CD4-positive, alpha-beta T cell treated with Interleukin-2 at 100 ng/mL for 4 hours (primary cell): ENCODE measurements around the gene RPS18.
"Not testable (repeated sequence)": the region's sequence is repeated elsewhere in the genome, so short reads cannot be mapped to it uniquely, and the experiment has no call there.

Experiments used
- DNase-seq: peaks from one replicate; pipeline ENCODE4 v3.0.0-alpha.2; 2020; ENCODE audit warnings: low spot score

The RPS18 gene

DNA sequence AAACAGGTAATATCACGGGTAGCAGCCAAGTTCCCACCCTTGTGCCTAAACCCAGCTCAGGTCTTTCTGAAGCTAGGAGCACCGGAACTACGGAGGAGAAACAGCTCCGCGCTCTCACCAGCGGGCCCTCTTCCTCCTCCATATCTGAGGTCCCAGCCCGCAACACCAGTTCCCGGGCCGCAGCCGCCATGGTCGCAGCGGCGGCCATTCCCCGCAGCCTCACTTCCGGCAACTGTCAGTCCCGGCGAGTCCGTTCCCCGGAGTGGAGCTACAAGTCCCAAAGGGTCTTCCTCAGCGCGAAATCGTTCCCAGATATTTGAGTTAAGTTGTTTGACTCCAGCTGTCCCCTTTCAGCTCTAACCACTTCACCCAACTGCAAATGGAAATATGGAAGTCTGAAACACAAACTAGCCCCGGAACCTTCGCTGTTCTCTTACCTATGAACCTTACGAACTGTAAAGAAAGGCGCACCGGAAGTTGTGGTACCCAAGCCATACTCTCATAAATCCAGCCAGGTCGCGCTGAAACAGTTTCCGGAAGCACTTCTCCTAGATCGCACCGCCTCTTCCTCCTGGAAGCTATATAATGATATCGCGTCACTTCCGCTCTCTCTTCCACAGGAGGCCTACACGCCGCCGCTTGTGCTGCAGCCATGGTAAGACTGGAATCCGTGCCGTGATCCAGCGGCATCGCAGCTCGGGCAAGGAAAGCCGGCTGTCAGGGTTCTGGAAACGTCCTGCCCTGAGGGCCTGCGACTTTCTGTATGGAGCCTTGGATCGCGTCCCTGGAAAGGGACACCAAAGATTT is at the start of gene RPS18, which contains the start of gene VPS52:
Gene RPS18, plus strand, starts transcription at position 608 of the 807 bp plus-strand sequence. Its CDS starts 45 bp downstream, at position 653.
Gene VPS52, minus strand, starts transcription at position 409 of the 807 bp plus-strand sequence. Its CDS starts 201 bp downstream, at position 208.
- peak; percentile 98 for DNase-seq

GRCh38 chr6:33226503-33227120 is 45.3 kb upstream of the RPS18 start:
- DNase-seq: not testable (repeated sequence)

- no peak for DNase-seq
Measured at GRCh38 chr6:33235221-33235634, 36.6 kb upstream of the RPS18 start.

DNA sequence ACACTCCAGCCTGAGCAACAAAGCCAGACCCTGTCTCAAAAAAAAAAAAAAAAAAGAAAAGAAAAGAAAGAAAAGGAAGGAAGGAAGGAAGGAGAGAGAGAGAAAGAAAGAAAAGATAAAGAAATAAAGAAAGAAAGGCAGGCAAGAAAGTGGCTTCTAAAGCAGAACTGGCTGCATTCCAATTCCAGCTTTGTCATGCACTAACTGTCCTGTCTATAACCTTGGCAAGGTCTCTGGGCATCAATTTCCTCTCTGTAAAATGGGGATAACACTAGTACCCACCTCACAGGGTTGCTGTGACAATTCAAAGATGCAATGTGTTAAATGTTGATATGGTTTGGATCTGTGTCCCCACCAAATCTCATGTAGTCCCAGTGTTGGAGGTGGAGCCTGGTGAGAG is 35.5 kb upstream of the RPS18 start:
- DNase-seq: no peak

DNA sequence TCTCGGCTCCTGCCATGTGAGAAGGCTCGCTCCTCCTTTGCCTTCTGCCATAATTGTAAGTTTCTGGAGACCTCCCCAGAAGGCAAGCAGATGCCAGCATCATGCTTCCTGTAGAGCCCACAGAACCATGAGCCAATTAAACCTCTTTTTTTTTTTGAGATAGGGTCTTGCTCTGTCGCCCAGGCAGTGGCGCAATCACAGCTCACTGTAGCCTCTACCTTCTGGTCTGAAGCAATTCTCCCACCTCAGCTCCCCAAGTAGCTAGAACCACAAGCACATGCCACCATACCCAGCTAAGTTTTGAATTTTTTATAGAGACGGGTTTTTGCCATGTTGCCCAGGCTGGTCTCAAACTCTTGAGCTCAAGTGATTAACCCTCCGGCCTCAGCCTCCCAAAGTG is 35.0 kb upstream of the RPS18 start:
- DNase-seq: no peak

DNA sequence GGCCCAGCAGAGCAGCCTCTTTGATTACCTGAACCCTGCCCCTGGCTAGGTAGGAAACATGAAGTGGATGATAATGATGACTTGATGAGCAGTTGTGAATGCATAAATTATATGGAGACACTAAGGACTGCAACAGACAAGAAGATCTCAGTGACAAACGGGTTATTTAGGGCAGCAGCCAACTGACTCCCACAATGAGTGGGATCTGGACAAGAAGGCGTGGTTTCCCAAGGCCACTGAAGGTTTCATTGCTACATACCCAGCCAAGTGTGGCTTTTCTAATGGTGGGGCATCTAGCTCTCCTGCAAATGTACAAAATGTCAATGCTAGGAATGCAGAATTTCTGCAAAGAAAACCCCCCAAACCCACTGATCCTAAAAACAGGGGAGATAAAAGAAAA is 34.1 kb upstream of the RPS18 start:
- no peak for DNase-seq

GRCh38 chr6:33241968-33242367 is 29.9 kb upstream of the RPS18 start:
- no peak for DNase-seq

DNA sequence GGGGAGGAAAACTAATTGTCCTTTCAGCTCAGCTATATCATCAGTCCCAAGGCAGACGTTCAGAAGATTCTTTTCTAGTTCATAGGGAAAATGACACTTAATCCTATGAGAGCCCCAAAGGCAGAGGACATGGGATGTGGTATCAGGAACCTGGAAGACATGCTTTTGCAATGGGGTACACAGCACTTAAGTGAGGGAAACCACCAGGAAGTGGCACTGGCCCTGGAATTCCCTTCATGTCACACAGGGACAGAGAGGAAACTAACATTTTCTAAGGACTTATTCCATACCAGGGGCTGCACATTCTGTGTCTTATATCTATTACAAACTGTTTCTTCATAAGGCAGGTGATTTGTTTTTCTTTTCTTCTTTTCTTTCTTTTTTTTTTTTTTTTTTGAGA is 28.4 kb upstream of the RPS18 start:
- DNase-seq: no peak

- DNase-seq: peak; percentile 92
Measured at GRCh38 chr6:33247977-33248642, 23.8 kb upstream of the RPS18 start.

DNA sequence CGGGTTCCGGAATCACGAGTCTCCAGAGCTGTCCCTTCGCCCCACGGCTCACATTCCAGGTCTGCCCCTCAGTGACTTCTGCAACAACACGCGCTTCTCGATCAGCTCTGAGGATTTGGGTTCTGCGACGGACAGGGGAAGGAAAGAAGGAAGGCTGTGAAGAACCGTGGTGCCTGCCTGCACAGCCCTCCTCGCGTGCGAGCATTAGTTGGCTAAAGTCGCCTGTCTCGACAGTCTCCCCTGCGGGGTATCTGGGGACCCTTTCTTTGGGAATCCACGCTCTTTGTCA is 23.3 kb upstream of the RPS18 start:
- no peak for DNase-seq

DNA sequence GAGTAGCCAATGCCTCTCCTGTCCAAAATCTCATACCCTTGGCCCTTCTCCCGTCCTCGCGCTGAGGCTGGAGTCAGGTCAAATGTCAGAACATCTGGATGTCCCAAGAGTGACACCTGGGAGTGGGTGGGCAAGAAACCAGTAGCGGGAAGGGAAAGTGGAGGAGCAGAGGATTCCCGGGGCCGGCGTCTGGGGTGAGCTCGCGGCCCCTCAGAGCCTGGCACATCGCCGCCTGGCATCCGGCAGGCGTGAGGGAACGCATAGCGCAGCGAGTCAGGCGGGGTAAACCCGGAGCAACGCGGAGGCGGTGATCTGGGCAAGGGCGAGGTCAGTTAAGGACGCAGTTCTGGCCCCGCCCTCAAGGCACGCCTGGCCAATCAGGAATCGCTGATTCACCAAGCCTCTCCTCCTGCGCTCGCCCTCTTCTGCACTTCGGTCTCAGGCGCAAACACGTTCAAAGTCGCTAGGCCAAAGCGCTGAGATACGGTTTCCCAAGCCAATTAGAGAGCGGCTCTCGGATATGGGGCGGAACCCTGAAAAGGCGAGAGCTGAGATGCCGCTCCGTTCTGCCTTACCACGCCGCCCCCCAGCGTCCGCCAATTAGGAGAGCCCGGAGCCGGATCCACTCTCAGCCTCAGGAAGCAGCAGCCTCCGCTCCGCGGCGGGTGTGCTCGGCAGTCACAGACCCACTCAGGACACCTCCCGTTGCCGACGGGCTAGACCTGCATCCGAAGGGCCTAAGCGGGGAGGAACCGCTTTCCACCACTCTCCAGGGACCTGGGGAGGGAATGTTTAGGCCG is 22.7 kb upstream of the RPS18 start:
- peak; percentile 99 for DNase-seq

DNA sequence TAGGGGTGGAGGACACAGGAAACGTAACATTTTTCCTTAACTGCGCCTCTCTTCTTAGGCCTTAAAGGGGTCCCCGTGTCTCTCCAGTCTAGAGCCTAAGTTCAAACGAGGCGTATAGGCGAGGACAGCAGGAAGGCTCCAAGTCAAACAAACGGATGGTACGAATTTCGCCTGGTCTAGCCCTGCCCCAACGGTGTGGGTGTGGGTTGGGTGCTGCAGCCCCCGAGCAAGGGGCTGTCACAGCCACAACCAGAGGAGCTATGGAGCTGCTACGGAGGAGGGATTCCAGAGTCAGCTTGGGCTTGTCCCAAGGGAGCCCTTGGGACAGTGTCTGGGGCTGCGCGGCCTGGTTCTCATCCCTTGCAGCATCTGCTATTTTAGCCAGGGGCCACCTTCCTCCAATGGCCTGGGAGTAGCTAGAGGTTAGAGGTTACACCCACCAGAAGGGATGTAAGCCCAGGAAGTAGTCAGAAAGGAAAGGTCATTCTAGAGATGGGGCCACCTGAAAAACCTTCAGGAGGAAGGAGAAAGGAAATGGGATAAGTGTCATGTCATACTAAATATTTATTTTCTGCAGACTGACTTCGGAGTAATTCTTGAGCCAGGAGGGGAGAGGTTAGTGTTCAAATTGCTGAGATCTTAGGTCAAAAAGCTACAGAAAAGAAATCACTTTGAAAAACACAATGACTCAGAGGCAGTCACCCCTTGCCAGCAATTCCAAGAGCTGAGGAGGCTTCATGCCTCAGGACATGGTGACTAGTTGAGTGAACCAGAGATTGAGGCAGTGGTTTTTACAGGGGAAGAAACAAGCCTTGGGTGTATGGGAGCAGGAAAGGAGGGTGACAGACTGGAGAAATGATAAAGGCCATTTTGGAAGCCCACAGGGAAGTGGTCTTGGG is 21.9 kb upstream of the RPS18 start:
- no peak for DNase-seq

DNA sequence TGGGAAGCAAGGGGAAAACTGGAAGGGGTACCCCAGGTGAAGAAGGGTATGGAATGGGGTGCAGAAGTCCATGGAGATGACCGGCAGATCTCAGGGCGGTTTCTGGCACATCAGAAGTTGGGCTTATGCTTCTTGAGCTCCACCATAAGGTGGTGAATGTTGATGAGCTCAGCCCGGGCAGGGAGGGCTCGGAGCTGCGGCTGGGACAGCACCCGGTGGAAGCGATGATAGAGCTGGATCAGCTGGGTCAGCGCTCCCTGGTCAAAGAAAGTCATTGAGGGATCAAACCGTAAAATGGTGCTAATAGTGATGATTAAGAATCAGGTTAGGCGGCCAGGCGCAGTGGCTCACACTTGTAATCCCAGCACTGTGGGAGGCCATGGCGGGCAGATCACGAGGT is 21.1 kb upstream of the RPS18 start:
- DNase-seq: no peak

GRCh38 chr6:33251395-33252012 is 20.4 kb upstream of the RPS18 start:
- DNase-seq: no peak

- DNase-seq: no peak
Measured at GRCh38 chr6:33252759-33253158, 19.1 kb upstream of the RPS18 start.

DNA sequence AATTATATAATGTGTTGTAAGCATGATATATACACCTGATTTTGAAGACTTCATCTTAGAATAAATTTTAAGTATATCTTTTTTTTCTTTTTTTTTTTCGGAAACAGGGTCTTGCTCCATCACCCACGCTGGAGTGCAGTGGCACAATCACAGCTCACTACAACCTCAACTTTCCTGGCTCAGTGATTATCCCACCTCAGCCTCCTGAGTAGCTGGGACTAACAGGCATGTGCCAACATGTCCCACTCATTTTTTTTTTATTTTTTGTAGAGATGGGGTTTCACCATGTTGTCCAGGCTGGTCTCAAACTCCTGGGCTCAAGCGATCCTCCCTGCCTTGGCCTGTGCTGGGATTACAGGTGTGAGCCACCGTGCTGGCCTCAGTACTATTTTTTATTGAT is 17.3 kb upstream of the RPS18 start:
- DNase-seq: no peak

DNA sequence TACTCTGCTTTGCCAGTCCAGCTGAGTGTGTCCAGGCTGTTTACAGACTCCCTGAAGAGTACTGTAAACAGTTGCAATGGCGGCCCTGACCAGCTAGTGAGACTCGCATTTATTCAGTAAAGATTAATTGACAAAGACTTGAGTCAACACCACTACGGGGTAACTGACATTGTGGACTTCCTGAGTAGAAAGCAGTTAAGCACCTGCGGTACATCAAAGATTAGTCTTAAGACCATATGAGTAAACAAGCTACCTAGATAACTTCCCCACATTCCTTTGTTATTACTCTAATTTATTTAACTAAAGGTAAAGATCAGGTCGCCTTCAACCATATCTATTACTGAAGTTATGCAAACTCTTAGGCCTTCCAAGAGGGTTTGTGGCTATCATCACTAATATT is 12.8 kb upstream of the RPS18 start:
- DNase-seq: no peak

- not testable (repeated sequence) for DNase-seq
Measured at GRCh38 chr6:33262490-33262889, 9.4 kb upstream of the RPS18 start.

DNA sequence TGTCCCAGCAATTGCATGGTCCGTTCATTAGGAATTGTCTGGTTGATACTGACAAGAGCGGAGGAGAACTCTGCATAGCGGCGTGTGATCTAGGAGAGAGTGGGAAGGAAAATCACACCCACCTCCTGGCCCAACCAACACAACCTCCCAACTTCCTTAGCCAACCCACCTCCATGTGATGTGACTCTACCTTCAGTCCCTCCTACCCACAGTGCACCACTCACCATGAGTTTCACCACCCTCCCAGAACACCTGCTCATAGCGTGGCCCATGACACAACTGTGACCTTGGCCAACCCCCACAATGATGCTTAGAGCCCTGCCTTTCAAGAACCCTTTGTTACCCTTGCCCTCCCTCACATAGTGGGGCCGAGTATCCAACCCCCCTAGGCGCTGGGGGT is 7.9 kb upstream of the RPS18 start:
- no peak for DNase-seq

- no peak for DNase-seq
Measured at GRCh38 chr6:33271117-33271467, 783 bp upstream of the RPS18 start.
